Panc1 (cell line): ENCODE results near the gene NACAD. TPM values are rescaled to one million over a fixed set of nuclear protein-coding genes. Genes with fewer than 3 reads are reported as not detected.

Source experiments
- ATAC-seq: fragments of 200-7000 bp; cut with Tn5 transposase; 2 replicates; pipeline ENCODE4 v1.9.1; 2020; ENCODE audit warnings: mild to moderate bottlenecking, moderate library complexity
- BruUV-seq: library from RNA; stranded (reverse); fragments of 400-500 nt; replicated peaks from 2 replicates; lab custom pipeline; 2021; lab: Mats Ljungman, UMichigan
- CTCF ChIA-PET: fragments of 300-600 bp; sonication (Branson Sonifier 250); formaldehyde crosslinking; loops from one replicate; lab custom pipeline; 2022; ENCODE audit warnings: antibody characterized with exemption; lab: Charles Lee
- POLR2A ChIA-PET: fragments of 300-600 bp; sonication (Branson Sonifier 250); formaldehyde crosslinking; loops from one replicate; lab custom pipeline; 2022; ENCODE audit warnings: antibody characterized with exemption; lab: Charles Lee
- DNase-seq: peaks from one replicate; pipeline ENCODE4 v3.0.0-alpha.2; 2010; ENCODE audit warnings: low read depth, low spot score
- H3K27ac ChIP-seq: 2 replicates; pipeline ENCODE4 v1.5.1; 2011; ENCODE audit warnings: mild to moderate bottlenecking, low read length, inconsistent platforms
- H3K27me3 ChIP-seq: fragments of 200-500 bp; sonication (Bioruptor generic); 2 replicates; pipeline ENCODE4 v1.6.0; 2014; ENCODE audit warnings: low read length, inconsistent platforms; ENCODE audit not compliant: control insufficient read depth, insufficient read depth
- H3K36me3 ChIP-seq: fragments of 200-500 bp; sonication (Bioruptor generic); 2 replicates; pipeline ENCODE4 v1.5.1; 2014; ENCODE audit warnings: inconsistent platforms, mild to moderate bottlenecking, low read length, moderate library complexity; ENCODE audit not compliant: control insufficient read depth, insufficient read depth
- H3K4me1 ChIP-seq: 2 replicates; pipeline ENCODE4 v1.5.1; 2011; ENCODE audit warnings: inconsistent platforms, mild to moderate bottlenecking, low read length, moderate library complexity; ENCODE audit not compliant: control insufficient read depth, insufficient read depth
- H3K4me3 ChIP-seq, 2 experiments: 2 replicates each; pipeline ENCODE4 v1.5.1; 2011 to 2012; ENCODE audit warnings: low read depth in 2 of 2, low read length in 2 of 2, mild to moderate bottlenecking in 2 of 2, inconsistent platforms in 1 of 2, moderate library complexity in 1 of 2
- H3K9me3 ChIP-seq: fragments of 200-500 bp; sonication (Bioruptor generic); 2 replicates; pipeline ENCODE4 v1.5.1; 2014; ENCODE audit warnings: low read depth, mild to moderate bottlenecking, inconsistent platforms, low read length, moderate library complexity; ENCODE audit not compliant: control insufficient read depth, insufficient read depth
- CTCF ChIP-seq: fragments of 450-650 bp; IDR thresholded peaks from 2 replicates; pipeline ENCODE4 v1.5.1; 2017; ENCODE audit warnings: mild to moderate bottlenecking
- POLR2AphosphoS5 ChIP-seq: IDR thresholded peaks from 2 replicates; pipeline ENCODE4 v1.6.1; 2012; ENCODE audit warnings: mild to moderate bottlenecking, low read depth, low read length, moderate library complexity
- REST ChIP-seq, 2 experiments: IDR thresholded peaks; 2 replicates each; pipeline ENCODE4 v1.6.1; 2011 to 2012; ENCODE audit warnings: low read depth in 2 of 2, control low read depth in 1 of 2, low read length in 1 of 2, mild to moderate bottlenecking in 1 of 2, moderate library complexity in 1 of 2; ENCODE audit not compliant: insufficient read depth in 1 of 2
- SIN3A ChIP-seq: IDR thresholded peaks from 2 replicates; pipeline ENCODE4 v1.6.1; 2012; ENCODE audit warnings: low read depth, mild to moderate bottlenecking, low read length, moderate library complexity, borderline replicate concordance; ENCODE audit not compliant: insufficient read depth
- TCF7L2 ChIP-seq: IDR thresholded peaks from 2 replicates; pipeline ENCODE4 v1.6.1; 2011; ENCODE audit warnings: mild to moderate bottlenecking, low read depth, low read length, inconsistent platforms
- in situ Hi-C: cut with HindIII; loops from 2 replicates; pipeline ENCODE4 v1.10.0; 2016; ENCODE audit warnings: low sequenced_read_pairs, low pct_unique_long_range_greater_than_20kb
- intact Hi-C: fragments of 100-400 bp; cut with micrococcal nuclease; formaldehyde crosslinking; loops from one replicate; pipeline ENCODE4 v1.10.0; 2022; ENCODE audit not compliant: unreplicated experiment
- total RNA-seq: library from RNA; stranded (reverse); gene quantifications from one replicate; pipeline ENCODE4 v1.2.1, GENCODE V29; 2021; ENCODE audit not compliant: unreplicated experiment

Gene NACAD
- total RNA-seq, 1 experiment from 2014 or later = 5.3 TPM

DNA sequence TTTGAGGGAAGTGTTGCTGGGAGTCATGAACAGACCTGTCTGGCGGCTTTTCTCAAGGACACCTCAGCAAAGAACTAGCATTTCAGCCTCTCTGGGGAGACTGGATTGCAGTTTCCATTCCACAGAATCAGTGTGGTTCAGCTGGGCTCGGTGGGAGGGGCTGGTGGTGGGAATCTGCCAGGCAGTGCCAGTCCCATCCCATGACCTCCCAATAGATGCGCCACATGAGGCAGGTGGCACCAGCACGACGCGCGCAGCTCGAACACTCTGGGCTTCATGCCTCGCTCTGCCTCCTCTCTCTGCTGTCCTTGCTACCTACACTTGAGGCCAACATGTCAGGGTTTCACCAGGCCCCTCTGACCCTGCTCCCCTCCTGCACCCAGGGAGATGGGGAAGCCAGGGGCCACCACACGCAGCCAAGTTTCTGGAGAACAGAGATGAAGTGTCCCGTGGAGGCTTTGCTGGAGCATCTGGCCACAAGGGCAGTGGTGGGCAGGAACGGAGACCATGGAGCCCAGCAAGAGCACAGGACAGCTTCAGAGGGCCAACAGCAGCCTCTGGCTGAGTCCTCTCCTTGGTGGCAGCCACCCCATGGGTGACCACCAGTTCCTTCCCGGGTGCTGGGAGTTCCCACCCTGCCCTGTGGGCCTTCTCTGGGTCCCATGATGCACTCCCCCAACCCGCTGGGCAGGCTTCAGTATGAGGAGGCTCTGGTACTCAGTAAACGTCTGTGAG is 2.3 kb downstream of the NACAD start:
- in situ Hi-C loops (no loop called here), intact Hi-C loops (no loop called here)
- Histone ChIP-seq H3K4me3 (no peak overlapping the region), H3K27ac (no peak overlapping the region), H3K36me3 (no peaks in the 10 kb centered on the region), H3K9me3 (no peaks in the 10 kb centered on the region), H3K4me1 (no peaks in the 10 kb centered on the region), H3K27me3 (0 out of 2 replicates have a peak, but pooled peaks cover 2% of the 10 kb centered on the region)
- ChIA-PET POLR2A (interaction anchor here (0.6 kb wide), 1 partner anchor 32 kb away, joined by 7 read pairs; no protein-coding TSS in a partner anchor), CTCF (interaction anchor here (0.6 kb wide), 1 partner anchor 251 kb away, joined by 7 read pairs; no protein-coding TSS in a partner anchor)
- DNase-seq (no peak), ATAC-seq (no peak)
- TF ChIP-seq TCF7L2 = no peak
- TF ChIP-seq CTCF = no peak
- TF ChIP-seq SIN3A = no peak
- no peak for TF ChIP-seq REST (IDR thresholded peaks at IDR 0.05; ENCODE audit: insufficient read depth in 1 of 2, low read depth in 2 of 2, low read length in 1 of 2)
- TF ChIP-seq POLR2AphosphoS5 = no peak
- BruUV-seq = no TSS peak

- no peak for DNase-seq
- in situ Hi-C loops = no loop called here
Measured at GRCh38 chr7:45085619-45086200, 3.1 kb downstream of the NACAD start.

More at GRCh38 chr7:45085619-45086200, 3.1 kb downstream of the NACAD start:
- no peak for ATAC-seq
- Histone ChIP-seq H3K4me1 (no peaks in the 10 kb centered on the region), H3K27ac (no peak overlapping the region), H3K27me3 (0 out of 2 replicates have a peak, but pooled peaks cover 2% of the 10 kb centered on the region), H3K9me3 (no peaks in the 10 kb centered on the region), H3K36me3 (no peaks in the 10 kb centered on the region), H3K4me3 (no peak overlapping the region)
- POLR2A ChIA-PET = interaction anchor here (0.6 kb wide), 1 partner anchor 37 kb away, joined by 4 read pairs; no protein-coding TSS in a partner anchor
- intact Hi-C loops = no loop called here
- no peak for TF ChIP-seq POLR2AphosphoS5
- TF ChIP-seq CTCF = no peak
- TF ChIP-seq REST (IDR thresholded peaks at IDR 0.05; ENCODE audit: insufficient read depth in 1 of 2, low read depth in 2 of 2, low read length in 1 of 2) = no peak
- no peak for TF ChIP-seq SIN3A
- no peak for TF ChIP-seq TCF7L2
- CTCF ChIA-PET = no interaction called here
- BruUV-seq = no TSS peak
